Skin of body (tissue), 2 donors: ENCODE measurements around the gene FBXW5. TPM values are rescaled to one million over a fixed set of nuclear protein-coding genes. Genes with fewer than 3 reads are reported as not detected.

Experiments
- DNase-seq: peaks from one replicate; lab custom pipeline; 2025; lab: John Stamatoyannopoulos, UW
- total RNA-seq: library from RNA; depleted of rRNA; stranded (reverse); fragments of >200 nt; gene quantifications from one replicate; pipeline ENCODE4 v1.2.3, GENCODE V29; 2014

Gene FBXW5, protein sequence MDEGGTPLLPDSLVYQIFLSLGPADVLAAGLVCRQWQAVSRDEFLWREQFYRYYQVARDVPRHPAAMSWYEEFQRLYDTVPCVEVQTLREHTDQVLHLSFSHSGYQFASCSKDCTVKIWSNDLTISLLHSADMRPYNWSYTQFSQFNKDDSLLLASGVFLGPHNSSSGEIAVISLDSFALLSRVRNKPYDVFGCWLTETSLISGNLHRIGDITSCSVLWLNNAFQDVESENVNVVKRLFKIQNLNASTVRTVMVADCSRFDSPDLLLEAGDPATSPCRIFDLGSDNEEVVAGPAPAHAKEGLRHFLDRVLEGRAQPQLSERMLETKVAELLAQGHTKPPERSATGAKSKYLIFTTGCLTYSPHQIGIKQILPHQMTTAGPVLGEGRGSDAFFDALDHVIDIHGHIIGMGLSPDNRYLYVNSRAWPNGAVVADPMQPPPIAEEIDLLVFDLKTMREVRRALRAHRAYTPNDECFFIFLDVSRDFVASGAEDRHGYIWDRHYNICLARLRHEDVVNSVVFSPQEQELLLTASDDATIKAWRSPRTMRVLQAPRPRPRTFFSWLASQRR
- total RNA-seq: 38.8 TPM

DNA sequence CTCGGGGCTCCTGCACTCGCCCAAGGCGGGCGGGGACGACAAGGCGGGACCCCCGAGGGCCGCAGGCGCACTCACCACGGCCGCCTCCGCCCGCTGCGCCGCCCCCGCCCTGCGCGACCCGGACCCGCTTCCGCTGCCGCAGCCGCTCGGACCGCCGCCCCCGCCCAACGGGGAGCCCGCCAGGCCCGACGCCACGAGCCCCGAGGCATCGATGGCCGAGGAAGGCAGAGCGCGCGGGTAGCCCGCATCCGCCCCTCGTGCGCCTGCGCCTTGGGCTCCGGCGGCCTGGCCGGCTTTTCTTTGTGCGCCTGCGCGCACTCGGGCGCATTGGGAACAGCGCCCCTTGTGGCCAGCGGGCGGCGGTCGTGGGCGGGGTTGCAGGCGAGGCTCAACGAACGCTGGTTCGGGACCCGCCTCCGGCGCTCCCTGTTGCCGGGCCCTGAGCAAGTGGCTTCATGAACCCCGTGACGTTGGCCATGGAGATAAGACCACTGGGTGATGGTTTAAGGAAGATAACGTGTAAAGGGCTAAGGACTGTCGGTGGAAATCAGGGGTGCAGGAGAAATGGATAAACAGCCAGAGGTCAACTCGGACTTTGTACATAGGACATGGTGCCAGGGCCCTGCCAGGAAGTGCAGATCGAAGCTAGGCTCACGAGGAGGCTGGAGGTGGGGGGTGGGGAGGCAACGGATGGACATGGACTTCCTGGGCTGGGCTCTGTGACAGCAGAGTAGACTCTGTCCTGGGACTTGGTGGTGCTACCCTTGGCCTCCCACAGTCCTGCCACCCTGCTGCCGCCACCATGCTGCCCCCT lies at the start of gene FBXW5, which contains the start of gene C8G:
Gene FBXW5 (minus strand): TSS at position 220 of the 814 bp plus-strand sequence. CDS start 655 bp downstream, outside the sequence.
Gene C8G (plus strand): TSS at position 725 of the 814 bp plus-strand sequence. CDS start 78 bp downstream, at position 803.
- DNase-seq: peak; percentile 95

DNA sequence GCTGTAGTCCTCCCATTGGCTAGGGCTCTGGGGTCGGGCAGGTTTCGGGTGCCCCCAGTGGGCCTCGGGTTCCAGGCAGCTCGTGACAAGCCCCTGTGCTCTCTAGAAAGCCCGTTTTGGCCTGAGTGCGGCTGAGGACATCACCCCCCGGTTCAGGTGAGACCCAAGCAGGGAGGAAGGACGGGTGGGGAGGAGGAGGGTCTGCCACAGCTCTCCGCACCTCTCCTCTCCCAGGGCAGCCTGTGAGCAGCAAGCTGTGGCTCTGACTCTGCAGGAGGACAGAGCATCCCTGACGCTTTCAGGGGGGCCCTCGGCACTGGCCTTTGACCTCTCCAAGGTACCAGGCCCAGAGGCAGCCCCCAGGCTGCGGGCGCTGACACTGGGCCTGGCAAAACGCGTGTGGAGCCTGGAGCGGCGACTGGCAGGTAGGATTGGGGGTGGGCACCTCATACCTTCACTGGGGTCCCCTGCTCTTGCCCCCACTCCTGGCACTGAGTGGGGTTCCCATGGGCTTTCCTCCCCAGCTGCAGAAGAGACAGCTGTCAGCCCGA lies 48.4 kb upstream of the FBXW5 start:
- no peak for DNase-seq

DNA sequence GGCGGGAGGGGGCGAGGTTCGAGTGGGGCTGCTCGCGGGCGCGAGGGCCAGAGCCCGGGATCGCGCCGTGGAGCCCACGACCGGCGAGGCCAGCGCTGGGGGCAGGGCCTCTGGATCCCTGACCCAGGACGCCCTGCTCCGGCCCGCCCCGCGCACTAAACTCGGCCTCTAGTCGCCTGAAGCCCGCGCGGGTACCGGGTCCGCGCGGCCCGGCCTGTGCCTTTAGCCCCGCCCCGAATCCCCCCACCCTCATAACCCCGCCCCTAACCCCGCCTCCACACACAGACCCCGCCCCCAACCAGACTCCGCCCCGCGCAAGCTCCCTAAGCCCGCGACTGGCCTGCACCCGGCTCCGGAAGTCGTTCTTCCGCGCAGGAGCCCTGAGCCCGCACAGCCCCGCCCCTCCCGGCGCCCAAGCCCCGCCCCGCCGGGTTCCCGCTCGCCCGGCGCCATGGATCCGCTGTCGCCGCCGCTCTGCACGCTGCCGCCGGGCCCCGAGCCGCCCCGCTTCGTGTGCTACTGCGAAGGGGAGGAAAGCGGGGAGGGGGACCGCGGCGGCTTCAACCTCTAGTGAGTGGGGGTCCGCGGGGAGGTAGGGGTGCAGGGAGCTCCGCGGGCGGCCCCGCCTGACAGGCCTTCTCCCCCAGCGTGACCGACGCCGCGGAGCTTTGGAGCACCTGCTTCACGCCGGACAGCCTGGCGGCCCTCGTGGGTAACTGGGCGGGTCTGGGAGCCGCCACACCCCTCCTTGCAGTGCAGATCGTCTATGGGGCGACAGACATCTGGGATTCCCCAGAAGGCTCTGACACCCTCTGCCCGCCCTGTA lies 47.7 kb upstream of the FBXW5 start, which contains the start of gene PAXX:
Gene PAXX (plus strand): TSS at position 430 of the 826 bp plus-strand sequence. CDS start 22 bp downstream, at position 452.
- DNase-seq: peak; percentile 74

DNA sequence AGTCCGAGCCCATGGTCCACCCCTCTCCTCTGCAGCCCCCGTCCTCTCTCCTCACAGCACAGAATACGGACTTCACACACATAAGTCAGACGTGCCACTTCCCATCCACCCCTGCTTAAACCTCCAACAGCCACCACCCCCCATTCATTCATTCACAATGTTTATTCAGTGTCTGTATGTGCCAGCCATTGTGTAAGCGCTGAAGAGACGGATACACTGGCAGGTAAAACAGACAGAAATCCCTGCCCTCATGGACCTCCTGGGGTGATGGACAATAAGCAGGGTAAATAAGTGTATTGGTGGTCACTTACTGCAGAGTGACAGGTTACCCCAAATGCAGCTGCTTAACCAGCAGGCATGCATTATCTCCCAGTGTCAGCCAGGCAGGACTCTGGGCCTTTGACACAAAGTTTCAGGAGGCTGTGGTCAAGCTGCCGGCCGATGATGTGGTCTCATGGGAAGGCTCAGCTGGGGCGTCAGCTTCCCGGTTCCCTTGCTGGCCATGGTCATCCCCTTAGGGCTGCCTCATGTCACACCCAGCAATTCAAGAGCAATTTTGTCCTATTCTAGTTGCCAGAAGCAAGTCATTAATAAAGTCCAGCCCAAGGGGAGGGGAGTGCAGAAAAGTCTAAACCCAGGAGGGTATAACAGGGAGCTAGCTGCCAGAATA lies 45.8 kb upstream of the FBXW5 start:
- DNase-seq: no peak

DNA sequence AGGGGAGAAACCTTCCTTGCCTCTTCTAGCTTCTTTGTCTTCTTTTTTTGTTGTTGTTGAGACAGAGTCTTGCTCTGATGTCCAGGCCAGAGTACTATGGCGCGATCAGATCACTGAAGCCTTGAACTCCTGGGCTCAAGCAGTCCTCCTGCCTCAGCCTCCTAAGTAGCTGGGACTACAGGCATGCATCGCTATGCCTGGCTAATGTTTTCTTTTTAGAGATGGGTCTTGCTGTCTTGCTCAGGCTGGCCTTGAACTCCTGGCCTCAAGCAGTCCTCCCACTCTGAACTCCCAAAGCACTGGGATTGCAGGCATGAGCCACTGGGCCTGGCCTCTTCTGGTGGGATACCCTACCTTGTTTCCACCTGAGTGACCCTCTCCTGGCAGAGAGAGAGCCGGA lies 44.3 kb upstream of the FBXW5 start:
- no peak for DNase-seq

DNA sequence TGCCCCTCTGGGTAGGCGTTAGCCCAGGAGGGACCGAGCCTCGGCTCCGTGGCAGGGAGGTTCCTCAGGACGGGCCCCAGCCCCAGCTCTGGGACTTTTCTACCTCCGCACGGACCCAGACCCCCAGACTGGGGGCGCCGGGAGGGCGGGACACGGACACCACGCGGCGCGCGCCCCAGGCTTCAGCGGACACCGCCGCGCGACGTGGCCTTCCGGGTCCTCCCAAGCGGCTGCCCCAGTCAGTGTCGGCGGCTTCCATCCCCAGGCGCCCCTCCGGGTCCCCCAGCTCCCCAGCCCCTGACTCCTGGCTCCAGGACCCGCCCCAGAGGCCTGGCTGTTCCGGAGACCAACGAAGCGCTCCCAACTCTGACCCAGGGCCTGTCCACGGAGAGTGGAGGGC lies 41.3 kb upstream of the FBXW5 start:
- no peak for DNase-seq

DNA sequence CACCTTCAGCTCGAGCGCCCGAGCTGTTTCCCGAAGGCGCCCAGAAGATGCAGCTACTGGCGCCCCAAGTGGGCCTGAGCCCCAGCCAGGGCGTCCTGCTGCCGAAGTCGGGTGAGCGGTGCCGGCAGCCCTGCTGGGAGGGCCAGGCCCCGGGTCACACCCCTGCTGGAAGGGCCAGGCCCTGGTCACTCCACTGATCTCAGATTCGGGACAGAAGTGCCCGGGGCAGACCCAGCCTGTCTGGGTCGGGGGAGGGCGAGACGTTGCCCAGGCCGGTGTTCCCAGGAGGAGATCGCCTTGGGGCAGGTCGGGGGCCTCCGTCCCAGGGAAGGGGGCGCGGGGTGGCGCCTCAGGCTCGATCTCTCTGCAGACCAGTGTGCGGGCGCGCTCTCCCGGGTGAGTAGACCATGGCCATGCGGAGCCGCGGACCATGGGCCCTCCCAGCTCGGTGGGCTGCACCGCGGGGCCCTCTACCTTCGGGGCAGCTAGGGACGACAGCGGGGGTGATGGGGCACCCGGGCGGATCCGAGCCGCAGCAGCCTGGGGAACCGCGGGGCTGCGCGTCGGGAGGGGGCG lies 40.6 kb upstream of the FBXW5 start:
- DNase-seq: no peak

DNA sequence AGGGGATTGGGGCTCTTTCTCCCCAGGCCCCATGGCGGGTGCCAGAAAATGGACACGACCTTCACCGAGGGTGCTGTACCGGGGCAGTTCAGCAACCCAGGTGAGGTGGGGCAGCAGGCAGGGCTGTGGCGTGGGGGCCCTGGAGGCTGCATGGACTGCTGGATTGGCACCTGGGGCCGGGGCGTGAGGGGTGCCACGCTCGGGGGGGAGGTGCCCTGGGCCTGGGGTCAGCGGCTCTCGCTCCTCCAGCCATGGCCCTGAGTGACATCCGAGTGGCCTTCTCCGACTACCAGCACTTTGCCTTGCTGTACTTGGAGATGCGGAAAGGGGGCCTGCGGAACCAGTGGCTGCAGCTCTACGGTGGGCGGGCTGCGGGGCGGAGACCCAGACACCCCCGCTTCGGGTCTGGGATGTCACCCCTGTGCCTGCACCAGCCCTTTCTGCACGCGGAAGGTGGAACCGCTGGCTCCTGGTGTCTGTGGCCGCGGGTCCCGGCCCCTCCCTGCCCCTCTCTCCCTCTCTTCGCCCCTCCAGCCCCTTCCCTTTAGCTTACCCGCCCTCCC lies 40.0 kb upstream of the FBXW5 start:
- no peak for DNase-seq

DNA sequence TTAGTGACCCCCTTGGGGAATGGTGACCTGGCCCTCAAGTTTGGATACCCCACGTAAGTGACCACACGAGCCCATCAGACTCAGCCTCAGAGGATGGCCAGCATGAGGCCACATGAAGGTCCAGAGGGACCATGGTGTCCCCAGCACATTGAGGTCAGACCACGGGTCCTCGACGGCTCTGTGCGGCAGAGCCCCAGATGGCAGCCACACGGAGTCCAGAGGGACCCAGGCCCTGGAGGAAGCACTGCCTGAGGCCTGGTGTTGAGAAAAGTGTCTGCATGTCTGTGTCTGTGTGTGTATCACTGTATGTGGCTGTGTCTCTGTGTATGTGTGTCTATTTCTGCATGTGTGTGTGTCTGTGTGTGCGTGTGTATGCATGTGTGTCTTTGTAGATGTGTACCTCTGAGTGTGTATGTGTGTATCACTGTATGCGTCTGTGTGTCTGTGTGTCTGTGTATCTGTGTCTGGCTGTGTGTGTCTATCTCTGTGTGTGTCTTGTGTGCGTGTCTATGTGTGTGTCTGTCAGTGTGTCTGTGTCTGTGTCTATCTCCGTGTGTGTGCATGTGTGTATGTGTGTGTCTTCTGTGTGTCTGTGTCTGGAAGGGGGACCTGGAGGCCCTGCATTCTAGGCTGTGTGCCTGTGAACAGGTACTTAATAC lies 39.2 kb upstream of the FBXW5 start:
- no peak for DNase-seq

DNA sequence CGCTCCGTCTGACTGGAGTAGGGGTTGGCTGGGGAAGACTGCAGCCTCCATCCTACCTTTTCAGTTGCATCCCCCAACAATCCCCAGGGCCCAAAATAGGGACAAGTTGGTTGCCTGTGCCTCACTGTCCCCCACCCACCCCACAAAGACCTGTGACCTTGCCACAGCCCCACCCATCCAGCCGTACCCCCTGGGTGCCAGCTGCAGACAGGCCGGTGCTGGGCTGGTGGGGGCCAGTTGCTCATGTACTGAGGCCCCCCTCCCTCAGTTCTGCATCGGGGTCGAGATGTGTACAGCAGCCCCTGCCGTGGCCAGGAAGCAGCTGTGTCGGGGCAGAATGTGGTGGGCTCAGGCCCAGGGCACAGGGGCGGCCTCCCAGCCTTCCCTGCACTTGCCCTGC lies 38.6 kb upstream of the FBXW5 start:
- DNase-seq: no peak

DNA sequence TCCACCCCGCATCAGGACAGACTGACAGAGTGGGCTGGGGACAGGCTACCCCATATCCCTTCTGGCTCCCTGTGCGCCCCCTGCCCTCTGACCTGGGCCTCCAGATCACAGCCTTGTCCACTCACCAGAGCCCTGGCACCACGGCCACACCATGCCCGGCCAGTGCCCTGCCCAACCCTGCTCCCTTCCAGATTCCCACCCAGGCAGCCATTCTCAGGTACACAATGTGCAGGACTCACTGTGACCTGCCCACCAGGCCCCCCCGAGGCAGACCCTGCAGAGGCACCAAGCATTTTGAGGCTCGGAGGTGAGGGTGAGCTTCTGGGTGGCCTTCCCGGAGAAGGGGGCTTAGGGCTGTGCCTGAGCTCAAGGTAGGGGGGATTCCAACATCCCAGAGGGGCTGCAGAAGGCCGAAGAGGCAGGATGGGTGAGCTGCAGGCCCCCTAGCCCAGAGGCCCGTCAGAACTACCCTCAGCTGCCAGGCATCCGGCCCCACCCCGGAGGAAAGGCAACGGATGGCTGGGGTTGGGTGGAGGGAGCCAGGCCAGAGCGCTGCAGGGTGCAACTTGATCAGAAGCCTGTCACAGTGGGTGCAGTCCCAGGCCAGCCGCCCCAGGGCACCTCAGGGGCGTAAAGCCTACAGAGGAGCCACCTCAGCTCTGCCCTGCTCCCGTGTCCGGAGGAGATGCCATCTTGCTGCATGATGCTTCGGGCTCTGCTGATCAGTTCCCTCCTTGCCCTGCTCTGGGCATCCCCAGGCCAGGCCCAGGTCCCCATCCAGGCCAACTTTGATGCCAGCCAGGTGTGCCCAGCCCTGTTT lies 37.9 kb upstream of the FBXW5 start, which contains the start of gene LCNL1:
Gene LCNL1 (plus strand): TSS at position 762 of the 820 bp plus-strand sequence. CDS start 594 bp downstream, outside the sequence.
- no peak for DNase-seq

DNA sequence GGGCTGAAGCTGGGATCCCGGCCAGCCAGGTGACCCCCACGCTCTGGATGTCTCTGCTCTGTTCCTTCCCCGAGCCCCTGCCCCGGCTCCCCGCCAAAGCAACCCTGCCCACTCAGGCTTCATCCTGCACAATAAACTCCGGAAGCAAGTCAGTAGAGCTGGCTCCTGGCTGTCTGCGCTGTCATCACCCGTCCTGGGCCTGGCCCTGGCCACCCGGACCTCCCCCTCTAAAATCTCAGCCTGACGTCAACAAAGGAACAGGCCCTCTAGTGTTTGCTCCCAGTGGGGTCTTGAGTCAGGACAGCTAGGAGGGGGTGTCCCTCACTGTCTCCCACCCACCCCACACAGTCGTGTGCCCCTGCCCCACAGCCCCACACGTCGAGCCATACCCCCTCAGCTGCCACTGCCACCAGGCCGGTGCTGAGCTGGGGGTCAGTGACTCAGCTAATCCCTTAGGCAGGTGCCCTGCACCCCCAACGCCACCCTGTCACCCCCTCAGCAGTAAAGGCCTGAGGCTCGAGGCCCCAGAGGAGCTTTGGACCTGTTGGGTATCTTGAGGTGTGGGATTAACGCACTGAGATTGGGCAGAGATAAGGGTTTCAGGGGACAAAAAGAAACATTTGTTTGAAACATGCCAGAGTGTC lies 37.2 kb upstream of the FBXW5 start:
- DNase-seq: no peak

DNA sequence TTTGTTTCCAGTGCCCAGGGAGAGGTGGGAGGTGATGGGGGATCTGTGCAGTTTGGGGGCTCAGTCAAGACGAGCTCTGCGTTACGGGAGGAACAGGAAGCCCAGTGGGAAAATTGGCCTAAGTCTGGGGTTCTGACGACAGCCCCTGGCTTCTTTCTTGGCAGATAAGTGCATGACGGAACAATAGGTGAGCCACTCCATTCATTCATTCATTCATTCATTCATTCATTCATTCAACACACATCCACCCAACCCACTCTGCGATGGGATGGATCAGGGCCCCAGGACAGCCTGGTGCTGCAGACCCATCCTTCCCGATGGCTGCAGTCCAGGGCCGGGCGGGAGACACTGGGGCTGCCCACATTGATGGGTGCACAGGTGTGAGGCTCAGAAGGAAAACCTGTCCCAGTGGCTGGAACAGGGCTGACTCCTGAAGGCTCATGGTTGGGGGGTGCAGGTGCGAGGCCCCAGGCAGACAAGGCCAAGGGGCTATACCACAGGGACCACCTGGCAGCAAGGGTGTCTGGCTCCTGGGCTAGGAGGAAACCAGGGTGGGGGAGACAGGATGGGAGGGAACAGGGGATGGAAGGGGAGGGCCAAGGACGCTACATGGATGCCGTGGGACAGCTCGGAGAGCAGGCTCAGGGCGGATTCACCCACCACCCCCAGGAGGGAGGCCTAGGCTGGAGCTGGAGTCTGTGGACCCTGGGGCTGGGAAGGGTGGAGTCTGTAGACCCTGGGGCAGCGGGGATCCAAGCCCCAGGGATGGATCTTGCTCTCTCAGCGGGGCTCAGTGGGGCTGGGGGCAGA lies 36.3 kb upstream of the FBXW5 start:
- no peak for DNase-seq

DNA sequence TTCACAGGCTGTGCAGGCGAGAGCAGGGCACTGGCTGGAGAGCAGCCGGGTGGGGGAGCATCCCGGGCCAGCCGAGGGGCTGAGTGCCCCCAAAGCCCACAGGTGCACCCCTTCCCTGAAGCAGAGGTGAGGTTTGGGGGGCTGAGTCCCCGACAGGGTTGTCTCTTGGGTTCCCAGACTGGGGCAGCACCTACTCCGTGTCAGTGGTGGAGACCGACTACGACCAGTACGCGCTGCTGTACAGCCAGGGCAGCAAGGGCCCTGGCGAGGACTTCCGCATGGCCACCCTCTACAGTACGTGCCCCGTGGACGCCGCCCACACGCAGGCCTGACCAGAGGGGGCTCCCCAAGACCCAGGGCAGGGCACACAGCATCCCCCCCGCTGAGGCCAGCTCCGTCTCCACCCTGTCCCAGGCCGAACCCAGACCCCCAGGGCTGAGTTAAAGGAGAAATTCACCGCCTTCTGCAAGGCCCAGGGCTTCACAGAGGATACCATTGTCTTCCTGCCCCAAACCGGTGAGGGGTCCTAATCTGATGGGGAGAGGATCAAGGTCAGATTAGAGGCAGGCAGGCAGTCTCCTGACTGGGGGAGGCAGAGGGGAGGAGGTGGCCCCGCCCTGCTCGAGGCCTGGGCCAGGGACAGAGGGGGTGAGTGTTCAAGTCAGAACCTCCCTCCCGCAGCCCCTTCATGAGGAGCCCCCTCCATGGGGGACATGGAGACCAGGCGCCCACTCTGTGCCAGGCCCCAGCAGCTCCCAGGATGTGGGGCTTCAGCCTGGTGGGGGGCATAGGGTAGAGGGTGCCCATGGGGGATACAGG lies 35.4 kb upstream of the FBXW5 start:
- no peak for DNase-seq

DNA sequence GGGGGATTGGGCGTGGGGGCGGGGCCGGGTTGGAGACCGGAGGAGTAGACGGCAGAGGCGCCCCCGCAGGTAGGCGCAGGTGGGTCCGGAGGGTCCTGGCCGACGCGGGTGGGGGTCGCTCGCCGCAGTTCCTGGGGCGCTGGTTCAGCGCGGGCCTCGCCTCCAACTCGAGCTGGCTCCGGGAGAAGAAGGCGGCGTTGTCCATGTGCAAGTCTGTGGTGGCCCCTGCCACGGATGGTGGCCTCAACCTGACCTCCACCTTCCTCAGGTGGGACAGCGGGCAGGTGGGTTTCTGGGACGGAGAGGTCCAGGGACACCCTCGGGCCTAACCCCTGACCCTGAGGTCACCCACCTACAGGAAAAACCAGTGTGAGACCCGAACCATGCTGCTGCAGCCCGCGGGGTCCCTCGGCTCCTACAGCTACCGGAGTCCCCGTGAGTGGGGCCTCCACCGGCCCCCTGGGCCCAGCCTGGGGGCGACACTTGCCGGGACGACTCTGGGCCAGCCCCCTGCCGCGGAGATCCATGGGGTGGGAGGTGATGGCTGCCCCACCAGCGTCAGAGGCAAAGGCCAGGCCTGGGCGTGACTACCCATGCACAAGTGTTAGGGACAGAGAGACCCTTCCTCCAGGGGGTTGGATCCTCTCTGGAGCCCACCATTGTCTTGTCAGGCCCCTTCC lies 34.5 kb upstream of the FBXW5 start:
- no peak for DNase-seq
